ENCODE data around the gene TEKT5.

Gene TEKT5

GRCh38 chr16:10729104-10730048 is 34.6 kb upstream of the TEKT5 start:
- no peaks in the 10 kb centered on the region for H3K9me3 ChIP-seq (ENCODE audit: control insufficient read depth in 1 of 2, low read length in 2 of 2)
- no peaks in the 10 kb centered on the region for H3K27me3 ChIP-seq (ENCODE audit: low read depth, low read length)
- H3K4me3 ChIP-seq (ENCODE audit: low read depth in 1 of 2, low read length in 2 of 2), result no peak overlapping the region
- H3K36me3 ChIP-seq (ENCODE audit: control insufficient read depth in 1 of 2, insufficient read depth in 2 of 2, low read length in 2 of 2), result no peaks in the 10 kb centered on the region
- H3K4me1 ChIP-seq (ENCODE audit: control insufficient read depth in 1 of 2, insufficient read depth in 2 of 2, low read length in 2 of 2), result peaks cover 0 to 4% of the 10 kb centered on the region in 2 donors
- H3K27ac ChIP-seq (ENCODE audit: low read length), result no peak overlapping the region

GRCh38 chr16:10728003-10728887 is 33.5 kb upstream of the TEKT5 start:
- Histone ChIP-seq H3K36me3 (ENCODE audit: control insufficient read depth in 1 of 2, insufficient read depth in 2 of 2, low read length in 2 of 2) (no peaks in the 10 kb centered on the region), H3K4me1 (ENCODE audit: control insufficient read depth in 1 of 2, insufficient read depth in 2 of 2, low read length in 2 of 2) (peaks cover 0 to 4% of the 10 kb centered on the region in 2 donors), H3K9me3 (ENCODE audit: control insufficient read depth in 1 of 2, low read length in 2 of 2) (no peaks in the 10 kb centered on the region), H3K27me3 (ENCODE audit: low read depth, low read length) (no peaks in the 10 kb centered on the region), H3K4me3 (ENCODE audit: low read depth in 1 of 2, low read length in 2 of 2) (no peak overlapping the region), H3K27ac (ENCODE audit: low read length) (no peak overlapping the region)

DNA sequence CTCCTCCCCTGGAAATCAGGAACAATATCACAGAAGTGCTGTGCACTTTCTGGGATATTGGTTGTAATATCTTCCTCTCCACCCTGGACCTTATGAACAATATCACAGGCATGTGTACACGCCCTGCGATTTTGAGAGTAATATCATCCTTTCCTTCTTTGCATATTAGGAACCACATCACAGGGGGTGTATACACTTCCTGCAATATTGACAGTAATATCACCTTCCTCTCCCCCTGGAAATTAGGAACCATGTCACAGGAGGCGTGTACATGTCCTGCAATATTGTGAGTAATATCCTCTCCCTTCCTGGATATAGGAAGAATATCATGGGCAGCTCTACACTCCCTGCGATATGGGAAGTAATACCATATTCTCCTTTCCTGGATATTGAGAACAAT is 14.2 kb upstream of the TEKT5 start:
- H3K36me3 ChIP-seq (ENCODE audit: control insufficient read depth in 1 of 2, insufficient read depth in 2 of 2, low read length in 2 of 2), result no peaks in the 10 kb centered on the region
- H3K27ac ChIP-seq (ENCODE audit: low read length), result no peak overlapping the region
- no peaks in the 10 kb centered on the region for H3K9me3 ChIP-seq (ENCODE audit: control insufficient read depth in 1 of 2, low read length in 2 of 2)
- H3K4me3 ChIP-seq (ENCODE audit: low read depth in 1 of 2, low read length in 2 of 2), result no peak overlapping the region
- no peaks in the 10 kb centered on the region for H3K4me1 ChIP-seq (ENCODE audit: control insufficient read depth in 1 of 2, insufficient read depth in 2 of 2, low read length in 2 of 2)
- no peaks in the 10 kb centered on the region for H3K27me3 ChIP-seq (ENCODE audit: low read depth, low read length)

DNA sequence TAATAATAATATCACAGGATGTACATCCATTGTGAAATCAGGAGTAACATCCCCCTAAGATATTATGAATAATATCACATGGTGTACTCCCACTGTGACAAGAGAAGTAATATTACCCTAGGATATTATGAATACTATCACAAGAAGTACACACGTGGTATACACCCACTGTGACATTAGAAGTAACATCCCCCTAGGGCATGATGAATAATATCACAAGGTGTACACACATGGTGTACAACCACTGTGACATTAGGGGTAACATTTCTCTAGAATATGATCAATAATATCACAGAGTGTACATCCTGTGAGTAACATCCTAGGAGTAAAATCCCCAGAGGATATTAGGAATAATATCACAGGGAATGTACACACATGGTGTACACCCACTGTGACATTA is 5.0 kb upstream of the TEKT5 start:
- Histone ChIP-seq H3K4me3 (ENCODE audit: low read depth in 1 of 2, low read length in 2 of 2) (no peak overlapping the region), H3K36me3 (ENCODE audit: control insufficient read depth in 1 of 2, insufficient read depth in 2 of 2, low read length in 2 of 2) (no peaks in the 10 kb centered on the region), H3K27ac (ENCODE audit: low read length) (no peak overlapping the region), H3K27me3 (ENCODE audit: low read depth, low read length) (no peaks in the 10 kb centered on the region), H3K9me3 (ENCODE audit: control insufficient read depth in 1 of 2, low read length in 2 of 2) (peaks cover 0 to 2% of the 10 kb centered on the region in 2 donors), H3K4me1 (ENCODE audit: control insufficient read depth in 1 of 2, insufficient read depth in 2 of 2, low read length in 2 of 2) (no peaks in the 10 kb centered on the region)

GRCh38 chr16:10694306-10694705 is 424 bp downstream of the TEKT5 start:
- Histone ChIP-seq H3K4me1 (ENCODE audit: control insufficient read depth in 1 of 2, insufficient read depth in 2 of 2, low read length in 2 of 2) (no peaks in the 10 kb centered on the region), H3K27me3 (ENCODE audit: low read depth, low read length) (no peaks in the 10 kb centered on the region), H3K4me3 (ENCODE audit: low read depth in 1 of 2, low read length in 2 of 2) (no peak overlapping the region), H3K36me3 (ENCODE audit: control insufficient read depth in 1 of 2, insufficient read depth in 2 of 2, low read length in 2 of 2) (no peaks in the 10 kb centered on the region), H3K9me3 (ENCODE audit: control insufficient read depth in 1 of 2, low read length in 2 of 2) (no peaks in the 10 kb centered on the region), H3K27ac (ENCODE audit: low read length) (no peak overlapping the region)

DNA sequence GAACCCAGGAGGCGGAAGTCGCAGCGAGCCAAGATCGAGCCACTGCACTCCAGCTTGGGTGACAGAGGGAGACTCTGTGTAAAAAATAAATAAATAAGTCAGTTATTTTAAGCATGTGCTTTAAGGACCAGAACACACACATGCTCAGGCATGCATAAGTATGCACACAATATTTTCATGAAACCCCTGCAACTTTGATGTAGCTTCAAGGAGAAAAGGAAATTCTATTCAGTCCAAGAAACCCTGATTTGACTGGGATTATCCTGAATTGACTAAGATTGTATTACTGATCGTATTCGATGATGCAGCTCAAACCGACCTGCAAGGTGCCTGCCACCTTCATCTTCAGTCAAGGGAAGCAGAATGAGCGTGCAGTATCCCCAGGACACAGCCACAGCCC is 841 bp downstream of the TEKT5 start:
- H3K9me3 ChIP-seq (ENCODE audit: control insufficient read depth in 1 of 2, low read length in 2 of 2), result no peaks in the 10 kb centered on the region
- H3K27ac ChIP-seq (ENCODE audit: low read length), result no peak overlapping the region
- no peaks in the 10 kb centered on the region for H3K4me1 ChIP-seq (ENCODE audit: control insufficient read depth in 1 of 2, insufficient read depth in 2 of 2, low read length in 2 of 2)
- no peaks in the 10 kb centered on the region for H3K36me3 ChIP-seq (ENCODE audit: control insufficient read depth in 1 of 2, insufficient read depth in 2 of 2, low read length in 2 of 2)
- H3K27me3 ChIP-seq (ENCODE audit: low read depth, low read length), result no peaks in the 10 kb centered on the region
- H3K4me3 ChIP-seq (ENCODE audit: low read depth in 1 of 2, low read length in 2 of 2), result no peak overlapping the region

GRCh38 chr16:10692470-10692869 is 2.3 kb downstream of the TEKT5 start:
- Histone ChIP-seq H3K27ac (ENCODE audit: low read length) (no peak overlapping the region), H3K4me3 (ENCODE audit: low read depth in 1 of 2, low read length in 2 of 2) (no peak overlapping the region), H3K9me3 (ENCODE audit: control insufficient read depth in 1 of 2, low read length in 2 of 2) (no peaks in the 10 kb centered on the region), H3K36me3 (ENCODE audit: control insufficient read depth in 1 of 2, insufficient read depth in 2 of 2, low read length in 2 of 2) (no peaks in the 10 kb centered on the region), H3K27me3 (ENCODE audit: low read depth, low read length) (no peaks in the 10 kb centered on the region), H3K4me1 (ENCODE audit: control insufficient read depth in 1 of 2, insufficient read depth in 2 of 2, low read length in 2 of 2) (no peaks in the 10 kb centered on the region)

DNA sequence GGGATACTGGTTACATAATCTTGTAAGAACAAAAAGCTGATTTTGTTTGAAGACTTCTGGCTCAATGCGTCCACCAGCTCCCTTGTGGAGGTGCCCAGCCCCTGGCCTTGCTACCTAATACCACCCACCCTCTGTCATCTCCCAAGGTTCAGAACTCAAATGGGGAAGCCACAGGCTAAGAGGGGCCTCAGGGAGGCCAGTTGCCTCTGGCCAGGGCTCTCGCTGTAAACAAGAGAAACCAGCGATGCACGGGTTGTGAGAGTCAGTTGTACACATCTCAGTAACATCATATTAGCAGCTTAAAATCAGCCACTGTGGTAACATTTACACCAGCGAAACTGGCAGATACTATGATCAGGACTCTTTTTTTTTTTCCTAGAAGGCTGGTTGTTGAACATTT is 6.0 kb downstream of the TEKT5 start:
- no peaks in the 10 kb centered on the region for H3K27me3 ChIP-seq (ENCODE audit: low read depth, low read length)
- H3K9me3 ChIP-seq (ENCODE audit: control insufficient read depth in 1 of 2, low read length in 2 of 2), result no peaks in the 10 kb centered on the region
- no peak overlapping the region for H3K27ac ChIP-seq (ENCODE audit: low read length)
- no peaks in the 10 kb centered on the region for H3K4me1 ChIP-seq (ENCODE audit: control insufficient read depth in 1 of 2, insufficient read depth in 2 of 2, low read length in 2 of 2)
- no peak overlapping the region for H3K4me3 ChIP-seq (ENCODE audit: low read depth in 1 of 2, low read length in 2 of 2)
- no peaks in the 10 kb centered on the region for H3K36me3 ChIP-seq (ENCODE audit: control insufficient read depth in 1 of 2, insufficient read depth in 2 of 2, low read length in 2 of 2)

DNA sequence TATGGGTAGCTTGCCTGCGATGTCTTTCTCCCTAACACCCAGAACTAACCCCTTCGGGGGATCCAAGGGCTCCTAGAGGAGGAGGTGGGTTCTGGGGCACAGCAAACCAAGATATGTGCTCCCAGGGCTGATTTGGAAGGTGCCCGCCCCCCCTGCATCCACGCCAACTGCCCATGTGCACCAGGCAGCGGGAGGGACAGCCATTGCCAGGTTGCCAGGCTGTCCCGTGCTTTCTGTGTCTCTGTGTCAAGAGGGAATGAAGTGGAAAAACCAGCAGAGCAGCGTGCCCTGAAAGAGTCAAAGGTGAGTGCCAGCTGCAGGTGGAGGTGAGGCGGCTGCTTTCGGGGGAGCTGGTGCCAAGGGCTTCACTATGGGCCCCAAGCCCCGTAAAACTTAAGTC is 6.4 kb downstream of the TEKT5 start:
- H3K36me3 ChIP-seq (ENCODE audit: control insufficient read depth in 1 of 2, insufficient read depth in 2 of 2, low read length in 2 of 2), result no peaks in the 10 kb centered on the region
- H3K9me3 ChIP-seq (ENCODE audit: control insufficient read depth in 1 of 2, low read length in 2 of 2), result no peaks in the 10 kb centered on the region
- H3K27me3 ChIP-seq (ENCODE audit: low read depth, low read length), result no peaks in the 10 kb centered on the region
- no peak overlapping the region for H3K27ac ChIP-seq (ENCODE audit: low read length)
- no peak overlapping the region for H3K4me3 ChIP-seq (ENCODE audit: low read depth in 1 of 2, low read length in 2 of 2)
- H3K4me1 ChIP-seq (ENCODE audit: control insufficient read depth in 1 of 2, insufficient read depth in 2 of 2, low read length in 2 of 2), result no peaks in the 10 kb centered on the region

DNA sequence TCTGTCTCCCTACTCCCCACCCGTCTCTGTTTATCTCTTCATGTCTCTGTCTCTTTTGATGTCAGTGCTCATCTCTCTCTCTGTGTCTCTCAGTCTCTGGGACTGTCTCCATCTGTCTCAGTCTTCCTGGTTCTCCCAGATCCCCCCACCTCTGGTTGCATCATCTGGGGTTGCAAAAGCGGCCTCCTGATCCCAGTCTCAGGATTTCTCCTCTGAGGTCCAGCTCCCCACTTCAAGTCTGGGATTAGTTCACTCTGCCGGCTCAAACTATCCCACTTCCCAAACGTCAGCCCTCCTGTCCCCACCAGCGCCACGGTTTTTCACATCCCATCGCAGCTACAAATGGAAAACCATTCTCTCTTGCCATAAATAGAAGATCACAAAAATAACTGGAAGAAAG is 9.0 kb downstream of the TEKT5 start:
- Histone ChIP-seq H3K27me3 (ENCODE audit: low read depth, low read length) (no peaks in the 10 kb centered on the region), H3K4me1 (ENCODE audit: control insufficient read depth in 1 of 2, insufficient read depth in 2 of 2, low read length in 2 of 2) (no peaks in the 10 kb centered on the region), H3K4me3 (ENCODE audit: low read depth in 1 of 2, low read length in 2 of 2) (no peak overlapping the region), H3K27ac (ENCODE audit: low read length) (no peak overlapping the region), H3K9me3 (ENCODE audit: control insufficient read depth in 1 of 2, low read length in 2 of 2) (no peaks in the 10 kb centered on the region), H3K36me3 (ENCODE audit: control insufficient read depth in 1 of 2, insufficient read depth in 2 of 2, low read length in 2 of 2) (no peaks in the 10 kb centered on the region)

DNA sequence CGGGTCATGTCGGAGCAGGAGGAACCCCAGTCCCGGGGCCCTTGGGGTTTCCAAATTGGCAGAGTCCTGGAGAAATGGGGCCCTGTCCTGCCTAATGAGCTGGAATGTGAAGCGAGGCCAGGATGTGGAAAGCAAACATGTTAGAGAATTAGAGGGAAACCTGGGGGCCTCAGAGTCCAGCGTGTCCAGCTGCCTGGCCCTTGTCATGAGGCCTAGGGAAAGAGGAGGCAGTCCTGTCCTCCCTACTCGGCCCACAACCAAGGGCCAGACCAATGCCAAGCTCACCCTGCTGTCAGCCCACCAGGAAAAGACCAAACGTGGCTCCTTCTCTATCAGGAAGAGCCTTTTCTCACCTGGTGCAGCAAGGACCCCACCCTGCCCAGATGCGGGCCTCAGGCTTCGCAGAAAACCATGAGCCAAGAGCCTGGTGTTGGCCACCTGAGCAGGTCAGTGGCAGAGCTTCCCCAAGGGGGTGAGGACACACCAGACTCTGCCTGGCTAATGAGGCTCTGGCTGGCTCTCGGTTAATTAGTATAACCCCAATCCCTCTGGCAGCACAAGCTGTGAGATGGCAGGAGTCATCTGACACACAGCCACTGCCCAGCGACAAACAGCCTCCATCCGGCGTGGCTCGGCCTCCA is 10.1 kb downstream of the TEKT5 start:
- H3K4me1 ChIP-seq (ENCODE audit: control insufficient read depth in 1 of 2, insufficient read depth in 2 of 2, low read length in 2 of 2), result no peaks in the 10 kb centered on the region
- no peak overlapping the region for H3K4me3 ChIP-seq (ENCODE audit: low read depth in 1 of 2, low read length in 2 of 2)
- H3K9me3 ChIP-seq (ENCODE audit: control insufficient read depth in 1 of 2, low read length in 2 of 2), result no peaks in the 10 kb centered on the region
- no peaks in the 10 kb centered on the region for H3K36me3 ChIP-seq (ENCODE audit: control insufficient read depth in 1 of 2, insufficient read depth in 2 of 2, low read length in 2 of 2)
- no peak overlapping the region for H3K27ac ChIP-seq (ENCODE audit: low read length)
- H3K27me3 ChIP-seq (ENCODE audit: low read depth, low read length), result no peaks in the 10 kb centered on the region
